Measurements from ENCODE around the gene NXPH2.

Gene NXPH2

DNA sequence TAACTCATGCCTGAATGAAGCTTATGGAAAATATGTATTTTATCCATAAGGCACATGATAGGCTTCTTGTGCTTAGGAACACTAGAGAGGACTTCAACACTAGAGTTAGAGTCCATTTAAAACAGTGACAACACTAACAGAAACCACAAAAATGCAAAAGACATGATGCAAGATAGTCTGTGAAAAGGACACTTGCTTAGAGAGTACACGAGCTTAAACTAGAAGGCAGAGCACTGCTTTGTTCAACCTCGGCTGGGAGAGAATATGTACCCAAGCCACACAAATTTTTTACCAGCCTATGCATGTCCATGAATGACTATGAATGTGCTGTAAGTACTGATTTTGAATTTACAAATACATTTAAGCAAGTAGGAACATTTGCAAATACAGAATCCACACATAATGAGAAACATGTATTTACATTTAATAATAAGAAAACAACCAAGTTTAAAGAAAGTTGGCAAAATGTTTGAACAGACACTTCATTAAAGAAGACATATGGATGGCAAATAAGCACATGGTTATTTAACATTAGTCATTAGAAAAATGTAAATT lies 148.0 kb downstream of the NXPH2 start:
- no peak for DNase-seq

DNA sequence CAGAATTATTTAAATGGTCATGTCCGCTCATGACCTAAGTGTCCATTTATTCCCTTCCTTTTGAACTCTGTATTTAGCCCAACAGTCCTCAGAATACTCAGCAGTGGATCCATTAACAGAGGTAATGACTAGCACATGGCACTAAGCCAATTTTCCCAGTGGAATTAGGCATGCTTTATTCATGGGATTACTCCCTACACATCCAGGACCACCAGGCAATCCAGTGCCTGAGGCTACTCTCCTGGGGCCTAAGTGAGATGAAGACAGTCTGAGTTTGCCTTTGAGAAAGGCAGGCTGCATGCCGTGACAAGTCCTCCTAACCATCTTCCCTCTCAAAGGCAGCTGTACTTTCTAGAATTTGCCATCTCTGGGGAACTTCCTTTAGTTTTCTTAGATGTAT lies 150.0 kb downstream of the NXPH2 start:
- no peak for DNase-seq

DNA sequence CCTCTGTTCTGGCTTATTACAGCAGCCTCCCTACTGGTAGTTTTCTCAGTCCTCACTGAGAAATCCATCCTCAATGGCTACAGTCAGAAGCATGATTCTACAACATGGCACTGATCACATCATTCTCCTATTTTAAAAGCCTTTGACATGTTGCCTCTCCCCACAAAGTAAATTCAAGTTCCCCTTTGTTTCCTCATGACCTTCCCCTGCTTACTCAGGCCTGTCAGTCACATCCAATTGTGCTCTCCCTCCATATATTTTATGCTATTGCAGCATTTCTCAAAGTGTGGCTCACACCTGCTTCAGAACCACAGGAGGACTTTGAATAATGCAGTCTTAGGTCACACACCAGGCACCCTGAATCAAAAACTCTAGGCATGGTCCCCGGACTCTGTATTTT lies 154.0 kb downstream of the NXPH2 start:
- no peak for DNase-seq

DNA sequence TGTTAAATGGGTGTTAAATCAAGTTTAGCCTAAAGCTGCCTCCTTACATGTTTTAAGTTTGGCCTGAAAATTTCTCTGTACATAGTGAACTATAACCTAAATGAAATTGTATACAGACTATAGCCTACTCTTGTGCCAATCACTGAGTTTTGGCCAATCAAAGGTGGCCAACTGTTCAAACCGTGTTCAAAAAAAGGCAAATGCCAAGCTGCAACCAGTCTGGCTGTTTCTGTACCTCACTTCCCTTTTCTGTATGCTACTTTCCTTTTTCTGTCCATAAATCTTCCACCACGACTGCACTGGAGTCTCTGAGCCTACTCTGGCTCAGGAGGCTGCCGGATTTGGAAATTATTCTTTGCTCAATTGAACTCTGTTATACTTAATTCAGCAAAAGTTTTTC lies 157.6 kb downstream of the NXPH2 start:
- DNase-seq, result no peak

DNA sequence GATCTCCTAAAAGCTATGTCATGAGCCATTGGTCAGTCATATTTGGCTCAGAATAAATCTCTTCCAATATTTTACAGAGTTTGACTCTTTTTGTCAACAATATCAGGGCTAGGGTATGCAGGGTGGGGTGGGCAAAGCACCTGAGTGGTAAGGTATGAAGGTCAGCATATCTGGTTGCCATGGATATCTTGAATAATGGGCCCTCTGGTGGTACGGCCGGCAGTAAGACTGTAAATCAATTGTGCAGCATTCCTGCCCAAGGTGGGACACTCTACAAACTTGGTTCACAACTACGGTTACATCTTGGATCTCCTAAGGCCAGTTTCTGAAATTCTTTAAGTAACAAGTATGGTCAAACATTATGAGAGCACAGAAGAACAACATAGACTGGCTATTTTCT lies 159.1 kb downstream of the NXPH2 start:
- DNase-seq, result no peak

DNA sequence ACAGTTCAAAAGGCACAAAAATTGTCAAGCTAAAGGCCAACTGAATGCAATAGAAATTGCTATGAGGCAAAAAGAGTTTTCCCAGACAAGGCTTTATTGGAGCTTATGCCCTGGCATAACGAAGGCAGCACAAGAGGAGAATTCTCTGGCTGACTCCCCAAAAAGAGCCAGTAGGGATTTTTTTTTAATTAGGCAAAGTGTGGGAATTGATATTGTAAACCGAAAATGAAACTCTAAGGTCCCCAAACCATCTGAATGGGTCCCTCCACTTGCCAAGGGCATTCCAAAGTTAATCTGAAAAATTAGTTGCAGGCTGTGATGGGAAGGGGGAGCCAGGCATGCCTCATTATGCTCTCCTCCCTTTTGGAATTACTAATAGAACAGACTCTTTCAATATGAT lies 159.8 kb downstream of the NXPH2 start:
- DNase-seq, result no peak

Data from CD4-positive, alpha-beta T cell treated with Interferon alpha-2 for 1 hour (primary cell).